ENCODE results near the gene PAXIP1.
"Not testable (repeated sequence)": the region's sequence is repeated elsewhere in the genome, so short reads cannot be mapped to it uniquely, and the experiment has no call there.

Gene PAXIP1

GRCh38 chr7:155003092-155003375 lies at the start of gene PAXIP1:
Gene PAXIP1 (minus strand): TSS chr7:155003124. CDS start chr7:155002929, 195 bp downstream.
- Histone ChIP-seq H3K36me3 (peaks cover 35% of the 10 kb centered on the region), H3K4me1 (peaks cover 37% of the 10 kb centered on the region), H3K4me3 (peak within 1 kb of the TSS; percentile 99), H3K9ac (peak within 1 kb of the TSS; percentile 99), H3K27me3 (no peaks in the 10 kb centered on the region), H3K4me2 (peak within 1 kb of the TSS; percentile 90), H3K9me3 (no peaks in the 10 kb centered on the region), H4K20me1 (peaks cover 37% of the 10 kb centered on the region), H3K27ac (peak within 1 kb of the TSS; percentile 99)
- no peak for TF ChIP-seq Cebpa-rat (IDR thresholded peaks at IDR 0.05)

GRCh38 chr7:155051355-155051754 lies 48.4 kb upstream of the PAXIP1 start:
- Histone ChIP-seq H3K4me1 (no peaks in the 10 kb centered on the region), H3K4me2 (no peak overlapping the region), H3K9ac (no peak overlapping the region), H4K20me1 (no peaks in the 10 kb centered on the region), H3K27me3 (no peaks in the 10 kb centered on the region), H3K4me3 (no peak overlapping the region), H3K36me3 (no peaks in the 10 kb centered on the region), H3K27ac (no peak overlapping the region), H3K9me3 (no peaks in the 10 kb centered on the region)
- no peak for TF ChIP-seq Cebpa-rat (IDR thresholded peaks at IDR 0.05)

GRCh38 chr7:155048006-155048405 lies 45.1 kb upstream of the PAXIP1 start:
- no peak overlapping the region for H3K4me2 ChIP-seq
- TF ChIP-seq Cebpa-rat (IDR thresholded peaks at IDR 0.05), result no peak
- H3K9ac ChIP-seq, result no peak overlapping the region
- no peaks in the 10 kb centered on the region for H3K4me1 ChIP-seq
- H3K9me3 ChIP-seq, result no peaks in the 10 kb centered on the region
- no peak overlapping the region for H3K4me3 ChIP-seq
- H3K27ac ChIP-seq, result no peak overlapping the region
- no peaks in the 10 kb centered on the region for H4K20me1 ChIP-seq
- no peaks in the 10 kb centered on the region for H3K36me3 ChIP-seq
- H3K27me3 ChIP-seq, result no peaks in the 10 kb centered on the region

GRCh38 chr7:155043756-155044155 lies 40.8 kb upstream of the PAXIP1 start:
- Histone ChIP-seq H3K27ac (no peak overlapping the region), H3K4me3 (no peak overlapping the region), H3K9me3 (no peaks in the 10 kb centered on the region), H3K36me3 (no peaks in the 10 kb centered on the region), H3K4me1 (no peaks in the 10 kb centered on the region), H3K9ac (no peak overlapping the region), H3K4me2 (no peak overlapping the region), H3K27me3 (no peaks in the 10 kb centered on the region), H4K20me1 (no peaks in the 10 kb centered on the region)
- TF ChIP-seq Cebpa-rat (IDR thresholded peaks at IDR 0.05), result no peak

GRCh38 chr7:155038335-155038734 lies 35.4 kb upstream of the PAXIP1 start:
- no peaks in the 10 kb centered on the region for H3K36me3 ChIP-seq
- H3K4me2 ChIP-seq, result no peak overlapping the region
- H3K9ac ChIP-seq, result no peak overlapping the region
- no peak overlapping the region for H3K27ac ChIP-seq
- no peaks in the 10 kb centered on the region for H4K20me1 ChIP-seq
- no peaks in the 10 kb centered on the region for H3K4me1 ChIP-seq
- H3K9me3 ChIP-seq, result no peaks in the 10 kb centered on the region
- H3K27me3 ChIP-seq, result no peaks in the 10 kb centered on the region
- no peak for TF ChIP-seq Cebpa-rat (IDR thresholded peaks at IDR 0.05)
- no peak overlapping the region for H3K4me3 ChIP-seq

GRCh38 chr7:155034495-155034894 lies 31.6 kb upstream of the PAXIP1 start:
- H3K27me3 ChIP-seq, H3K36me3 ChIP-seq, H3K4me1 ChIP-seq, H3K4me3 ChIP-seq, H3K4me2 ChIP-seq, H4K20me1 ChIP-seq, H3K27ac ChIP-seq, H3K9ac ChIP-seq, H3K9me3 ChIP-seq: not testable (repeated sequence)

GRCh38 chr7:155032978-155033377 lies 30.1 kb upstream of the PAXIP1 start:
- H3K27ac ChIP-seq, result no peak overlapping the region
- TF ChIP-seq Cebpa-rat (IDR thresholded peaks at IDR 0.05), result no peak
- H3K9me3 ChIP-seq, result peaks cover 3% of the 10 kb centered on the region; the same call in 1 of the 2 replicates
- no peaks in the 10 kb centered on the region for H4K20me1 ChIP-seq
- H3K4me3 ChIP-seq, result no peak overlapping the region
- no peaks in the 10 kb centered on the region for H3K4me1 ChIP-seq
- no peaks in the 10 kb centered on the region for H3K36me3 ChIP-seq
- H3K27me3 ChIP-seq, result no peaks in the 10 kb centered on the region
- no peak overlapping the region for H3K4me2 ChIP-seq
- no peak overlapping the region for H3K9ac ChIP-seq

GRCh38 chr7:155027879-155028278 lies 25.0 kb upstream of the PAXIP1 start:
- no peaks in the 10 kb centered on the region for H4K20me1 ChIP-seq
- H3K27me3 ChIP-seq, result no peaks in the 10 kb centered on the region
- no peaks in the 10 kb centered on the region for H3K4me1 ChIP-seq
- H3K4me3 ChIP-seq, result no peak overlapping the region
- H3K4me2 ChIP-seq, result no peak overlapping the region
- no peak overlapping the region for H3K9ac ChIP-seq
- peaks cover 3% of the 10 kb centered on the region; the same call in 1 of the 2 replicates for H3K9me3 ChIP-seq
- no peak overlapping the region for H3K27ac ChIP-seq
- no peaks in the 10 kb centered on the region for H3K36me3 ChIP-seq
- no peak for TF ChIP-seq Cebpa-rat (IDR thresholded peaks at IDR 0.05)

GRCh38 chr7:155021699-155022145 lies 18.8 kb upstream of the PAXIP1 start:
- no peak overlapping the region for H3K4me2 ChIP-seq
- H3K27me3 ChIP-seq, result no peaks in the 10 kb centered on the region
- H3K9ac ChIP-seq, result no peak overlapping the region
- no peaks in the 10 kb centered on the region for H4K20me1 ChIP-seq
- no peak overlapping the region for H3K4me3 ChIP-seq
- H3K36me3 ChIP-seq, result no peaks in the 10 kb centered on the region
- H3K4me1 ChIP-seq, result no peaks in the 10 kb centered on the region
- H3K27ac ChIP-seq, result no peak overlapping the region
- no peak for TF ChIP-seq Cebpa-rat (IDR thresholded peaks at IDR 0.05)
- H3K9me3 ChIP-seq, result no peaks in the 10 kb centered on the region

- TF ChIP-seq Cebpa-rat (IDR thresholded peaks at IDR 0.05), result no peak
- H3K36me3 ChIP-seq, result no peaks in the 10 kb centered on the region
- no peak overlapping the region for H3K4me2 ChIP-seq
- no peak overlapping the region for H3K4me3 ChIP-seq
- no peak overlapping the region for H3K27ac ChIP-seq
- H3K27me3 ChIP-seq, result no peaks in the 10 kb centered on the region
- H3K9me3 ChIP-seq, result no peaks in the 10 kb centered on the region
- no peak overlapping the region for H3K9ac ChIP-seq
- H3K4me1 ChIP-seq, result no peaks in the 10 kb centered on the region
- H4K20me1 ChIP-seq, result no peaks in the 10 kb centered on the region
Observed at GRCh38 chr7:155020996-155021395, 18.1 kb upstream of the PAXIP1 start.

GRCh38 chr7:155017834-155018233 lies 14.9 kb upstream of the PAXIP1 start:
- no peak overlapping the region for H3K4me2 ChIP-seq
- H3K9ac ChIP-seq, result no peak overlapping the region
- no peaks in the 10 kb centered on the region for H3K36me3 ChIP-seq
- TF ChIP-seq Cebpa-rat (IDR thresholded peaks at IDR 0.05), result no peak
- H3K4me1 ChIP-seq, result no peaks in the 10 kb centered on the region
- H3K9me3 ChIP-seq, result no peaks in the 10 kb centered on the region
- no peaks in the 10 kb centered on the region for H3K27me3 ChIP-seq
- no peak overlapping the region for H3K27ac ChIP-seq
- H4K20me1 ChIP-seq, result no peaks in the 10 kb centered on the region
- H3K4me3 ChIP-seq, result no peak overlapping the region

All from BLaER1 (cell line).